Type B pancreatic cell (in vitro differentiated cells): ENCODE measurements around the gene ABHD6. TPM values are rescaled to one million over a fixed set of nuclear protein-coding genes. Genes with fewer than 3 reads are reported as not detected.
A peak's percentile ranks its signal among the peaks of the same experiment; 100 is the strongest.

Experiments
- DNase-seq: peaks from one replicate; pipeline ENCODE4 v3.0.0; 2021; ENCODE audit warnings: mixed read lengths; ENCODE audit not compliant: unreplicated experiment; ENCODE audit errors: extremely low spot score
- H3K27ac Mint-ChIP-seq: 2 replicates; pipeline ENCODE4 v1.8.0; 2021; ENCODE audit warnings: mild to moderate bottlenecking, mixed read lengths
- H3K27me3 Mint-ChIP-seq: 2 replicates; pipeline ENCODE4 v1.8.0; 2021; ENCODE audit warnings: mixed read lengths
- H3K36me3 Mint-ChIP-seq: 2 replicates; pipeline ENCODE4 v1.8.0; 2021; ENCODE audit warnings: mixed read lengths
- H3K4me1 Mint-ChIP-seq: one replicate; pipeline ENCODE4 v1.8.0; 2021; ENCODE audit warnings: mixed read lengths; ENCODE audit not compliant: unreplicated experiment
- H3K4me3 Mint-ChIP-seq: 2 replicates; pipeline ENCODE4 v1.8.0; 2021; ENCODE audit warnings: mild to moderate bottlenecking, mixed read lengths
- H3K9me3 Mint-ChIP-seq: 2 replicates; pipeline ENCODE4 v1.8.0; 2021; ENCODE audit warnings: mixed read lengths
- total RNA-seq: library from RNA; stranded (reverse); gene quantifications from 2 replicates; pipeline ENCODE4 v1.2.1, GENCODE V29; 2021; ENCODE audit warnings: low replicate concordance
- TF ChIP-seq, protein P1 (sequence below): fragments of 200-600 bp; sonication (generic); conservative IDR thresholded peaks from 2 replicates; pipeline ENCODE4 v1.5.0; 2021; ENCODE audit warnings: antibody characterized with exemption, mild to moderate bottlenecking

ABHD6 gene
- total RNA-seq, 1 donor from 2014 or later, result 15.7 TPM

DNA sequence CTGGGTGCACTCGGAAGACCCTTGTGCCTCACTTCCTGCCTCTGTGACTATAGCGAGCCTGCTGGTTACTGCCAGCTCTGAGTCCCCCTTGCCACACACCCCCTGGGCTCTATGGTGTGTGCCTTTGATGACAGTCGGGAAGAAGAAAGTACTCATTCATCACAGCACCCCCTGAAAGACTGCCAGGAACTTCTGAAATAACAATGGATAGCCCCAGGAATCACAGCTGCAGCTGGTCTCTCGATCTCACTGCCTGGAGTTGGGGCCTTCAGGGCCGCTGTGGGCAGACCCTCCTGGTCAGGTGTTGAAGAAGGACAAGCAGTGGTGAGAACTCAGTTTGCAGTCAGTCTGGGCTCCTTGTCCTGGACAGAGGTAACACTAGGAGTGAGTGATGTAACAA, 58.7 kb downstream of the ABHD6 start:
- TF ChIP-seq, protein P1, sequence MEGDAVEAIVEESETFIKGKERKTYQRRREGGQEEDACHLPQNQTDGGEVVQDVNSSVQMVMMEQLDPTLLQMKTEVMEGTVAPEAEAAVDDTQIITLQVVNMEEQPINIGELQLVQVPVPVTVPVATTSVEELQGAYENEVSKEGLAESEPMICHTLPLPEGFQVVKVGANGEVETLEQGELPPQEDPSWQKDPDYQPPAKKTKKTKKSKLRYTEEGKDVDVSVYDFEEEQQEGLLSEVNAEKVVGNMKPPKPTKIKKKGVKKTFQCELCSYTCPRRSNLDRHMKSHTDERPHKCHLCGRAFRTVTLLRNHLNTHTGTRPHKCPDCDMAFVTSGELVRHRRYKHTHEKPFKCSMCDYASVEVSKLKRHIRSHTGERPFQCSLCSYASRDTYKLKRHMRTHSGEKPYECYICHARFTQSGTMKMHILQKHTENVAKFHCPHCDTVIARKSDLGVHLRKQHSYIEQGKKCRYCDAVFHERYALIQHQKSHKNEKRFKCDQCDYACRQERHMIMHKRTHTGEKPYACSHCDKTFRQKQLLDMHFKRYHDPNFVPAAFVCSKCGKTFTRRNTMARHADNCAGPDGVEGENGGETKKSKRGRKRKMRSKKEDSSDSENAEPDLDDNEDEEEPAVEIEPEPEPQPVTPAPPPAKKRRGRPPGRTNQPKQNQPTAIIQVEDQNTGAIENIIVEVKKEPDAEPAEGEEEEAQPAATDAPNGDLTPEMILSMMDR, result no peak
- no peak for DNase-seq
- no peaks in the 10 kb centered on the region for H3K9me3 Mint-ChIP-seq
- no peaks in the 10 kb centered on the region for H3K4me1 Mint-ChIP-seq
- H3K27ac Mint-ChIP-seq, result peak overlapping the region; percentile 53
- no peak overlapping the region for H3K4me3 Mint-ChIP-seq
- H3K36me3 Mint-ChIP-seq, result peaks cover 8% of the 10 kb centered on the region
- peaks cover 5% of the 10 kb centered on the region for H3K27me3 Mint-ChIP-seq

DNA sequence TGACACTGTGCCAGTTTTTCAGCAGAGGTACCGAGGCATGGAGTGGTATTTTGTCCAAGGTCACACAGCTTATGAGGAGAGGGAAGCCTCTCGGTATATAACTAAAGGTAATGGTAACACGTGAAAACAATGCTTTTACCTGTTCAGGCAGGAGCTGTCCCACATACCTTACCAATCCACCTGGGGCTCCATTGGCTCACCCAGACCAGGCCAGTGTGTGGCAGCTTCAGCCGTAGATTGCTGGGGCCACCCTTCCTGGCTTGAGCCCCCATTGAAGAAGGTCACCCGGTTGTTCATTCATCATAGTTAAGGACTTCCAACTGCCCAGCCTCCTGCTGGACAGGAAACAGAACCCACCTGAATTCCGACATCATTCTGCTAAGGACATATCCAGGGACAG, 59.3 kb downstream of the ABHD6 start:
- Mint-ChIP-seq H3K27ac (no peak overlapping the region), H3K4me1 (no peaks in the 10 kb centered on the region), H3K4me3 (no peak overlapping the region), H3K27me3 (peaks cover 11% of the 10 kb centered on the region), H3K9me3 (no peaks in the 10 kb centered on the region), H3K36me3 (peaks cover 4% of the 10 kb centered on the region)
- TF ChIP-seq, protein P1, result no peak
- DNase-seq, result no peak

DNA sequence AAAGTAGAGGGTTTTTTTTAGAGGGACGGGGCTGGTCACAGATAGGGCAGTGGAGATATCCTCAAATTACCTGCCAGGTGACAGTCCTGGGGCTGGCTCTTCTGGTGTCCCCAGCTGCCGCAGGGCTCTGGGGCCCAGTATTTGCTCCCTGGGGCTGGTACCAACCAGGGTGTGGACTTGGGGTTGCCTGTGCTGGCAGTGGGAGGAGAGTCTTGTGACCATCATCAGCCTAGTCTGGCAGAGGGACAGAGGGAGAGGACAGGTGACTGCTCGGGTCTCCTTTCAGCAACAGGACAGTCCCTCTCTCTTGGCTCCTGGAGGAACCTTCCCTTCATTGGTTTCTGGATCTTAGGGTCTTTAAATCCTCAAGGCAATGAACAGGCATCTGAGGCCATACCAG, 60.6 kb downstream of the ABHD6 start:
- Mint-ChIP-seq H3K4me1 (no peaks in the 10 kb centered on the region), H3K27me3 (peaks cover 20% of the 10 kb centered on the region), H3K36me3 (no peaks in the 10 kb centered on the region), H3K9me3 (no peaks in the 10 kb centered on the region), H3K4me3 (no peak overlapping the region), H3K27ac (no peak overlapping the region)
- TF ChIP-seq, protein P1, result no peak
- no peak for DNase-seq

DNA sequence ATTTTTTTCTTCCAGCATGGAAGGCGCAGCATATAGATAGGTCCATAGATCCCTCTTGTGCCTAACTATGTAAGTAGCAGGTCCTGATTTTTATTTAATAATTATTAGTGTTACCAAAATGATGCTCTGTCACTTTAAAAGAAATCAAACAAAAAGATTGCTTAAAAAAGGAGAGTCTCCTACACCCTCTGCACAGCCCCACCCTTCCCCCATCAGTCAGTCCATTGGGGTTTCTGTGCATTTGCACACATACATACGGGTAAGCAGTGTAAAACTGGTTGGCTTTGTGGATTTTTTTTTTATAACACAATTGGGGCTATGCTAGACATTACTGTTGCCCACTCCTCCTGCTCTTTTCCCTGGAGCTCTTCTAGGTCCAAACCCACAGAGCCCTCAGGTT, 61.5 kb downstream of the ABHD6 start:
- H3K4me1 Mint-ChIP-seq, result no peaks in the 10 kb centered on the region
- H3K27me3 Mint-ChIP-seq, result peaks cover 20% of the 10 kb centered on the region
- H3K4me3 Mint-ChIP-seq, result no peak overlapping the region
- TF ChIP-seq, protein P1, result no peak
- no peaks in the 10 kb centered on the region for H3K9me3 Mint-ChIP-seq
- DNase-seq, result no peak
- H3K36me3 Mint-ChIP-seq, result no peaks in the 10 kb centered on the region
- H3K27ac Mint-ChIP-seq, result no peak overlapping the region

DNA sequence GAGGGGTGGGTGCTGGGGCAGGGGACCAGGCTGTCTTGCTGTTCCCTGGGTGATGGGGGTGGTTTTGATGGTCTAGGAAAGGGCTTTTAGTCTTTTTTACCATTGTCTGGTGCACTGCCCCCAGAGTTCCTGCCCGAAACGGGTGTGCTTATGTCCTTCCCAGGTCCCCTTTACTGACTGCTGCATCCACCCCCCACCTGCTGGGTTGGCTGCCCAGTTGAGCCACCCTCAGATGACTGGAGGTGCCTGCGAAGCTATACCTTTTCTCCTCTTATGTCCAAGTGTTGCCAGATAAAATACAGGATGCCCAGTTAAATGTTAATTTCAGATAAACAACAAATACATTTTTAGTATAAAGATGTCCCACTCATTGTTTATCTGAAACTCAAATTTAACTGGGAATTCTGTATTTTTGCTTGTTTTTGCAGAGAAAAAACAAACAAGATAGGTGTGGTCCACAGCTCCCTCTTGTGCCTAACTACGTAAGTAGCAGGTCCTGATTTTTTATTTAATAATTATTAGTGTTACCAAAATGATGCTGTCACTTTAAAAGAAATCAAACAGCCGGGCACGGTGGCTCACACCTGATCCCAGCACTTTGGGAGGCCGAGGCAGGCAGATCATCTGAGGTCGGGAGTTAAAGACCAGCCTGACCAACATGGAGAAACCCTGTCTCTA, 62.4 kb downstream of the ABHD6 start:
- no peaks in the 10 kb centered on the region for H3K4me1 Mint-ChIP-seq
- H3K9me3 Mint-ChIP-seq, result no peaks in the 10 kb centered on the region
- H3K36me3 Mint-ChIP-seq, result no peaks in the 10 kb centered on the region
- DNase-seq, result no peak
- no peak overlapping the region for H3K27ac Mint-ChIP-seq
- no peak overlapping the region for H3K4me3 Mint-ChIP-seq
- TF ChIP-seq, protein P1, result peak; percentile 81
- peaks cover 20% of the 10 kb centered on the region for H3K27me3 Mint-ChIP-seq
